Lung (tissue), 12 donors: ENCODE results near the gene PRKN. TPM values are rescaled to one million over a fixed set of nuclear protein-coding genes. Genes with fewer than 3 reads are reported as not detected.

Experiments used
- ATAC-seq: fragments of 200-7000 bp; cut with Tn5 transposase; one replicate; pipeline ENCODE4 v1.9.1; 2020; ENCODE audit warnings: moderate number of reproducible peaks; ENCODE audit not compliant: insufficient read depth, low FRiP score
- DNase-seq, 3 donors: peaks; one replicate each; pipeline ENCODE4 v3.0.0-alpha.2; 2013 to 2017
- H3K27ac ChIP-seq, 2 donors: one replicate each; pipeline ENCODE4 v1.5.1; 2013; ENCODE audit warnings: mild to moderate bottlenecking in 2 of 2, moderate library complexity in 2 of 2, control low read depth in 1 of 2, inconsistent platforms in 1 of 2, low read depth in 1 of 2, low read length in 1 of 2
- H3K27me3 ChIP-seq, 3 donors: one replicate each; pipeline ENCODE4 v1.5.1; 2013; ENCODE audit warnings: low read length in 2 of 3; ENCODE audit not compliant: control insufficient read depth in 3 of 3, insufficient read depth in 3 of 3
- H3K36me3 ChIP-seq, 4 donors: one replicate each; pipeline ENCODE4 v1.5.1; 2013; ENCODE audit warnings: low read length in 4 of 4, mild to moderate bottlenecking in 1 of 4, moderate library complexity in 1 of 4; ENCODE audit not compliant: control insufficient read depth in 4 of 4, insufficient read depth in 4 of 4
- H3K4me1 ChIP-seq, 5 donors: one replicate each; pipeline ENCODE4 v1.5.1; 2013; ENCODE audit warnings: low read length in 5 of 5, mild to moderate bottlenecking in 2 of 5, moderate library complexity in 1 of 5; ENCODE audit not compliant: control insufficient read depth in 5 of 5, insufficient read depth in 5 of 5
- H3K4me3 ChIP-seq: one replicate; pipeline ENCODE4 v1.5.1; 2013; ENCODE audit warnings: mild to moderate bottlenecking, control low read depth, moderate library complexity
- H3K9ac ChIP-seq, 2 donors: one replicate each; pipeline ENCODE4 v1.5.1; 2013; ENCODE audit warnings: low read length in 2 of 2, control low read depth in 1 of 2; ENCODE audit not compliant: insufficient read depth in 1 of 2
- H3K9me3 ChIP-seq, 4 donors: one replicate each; pipeline ENCODE4 v1.5.1; 2013; ENCODE audit warnings: low read length in 3 of 4, mild to moderate bottlenecking in 1 of 4, moderate library complexity in 1 of 4; ENCODE audit not compliant: control insufficient read depth in 4 of 4, insufficient read depth in 3 of 4
- CTCF ChIP-seq: IDR thresholded peaks from 2 replicates; pipeline ENCODE4 v1.5.1; 2012; ENCODE audit warnings: mild to moderate bottlenecking; ENCODE audit errors: control extremely low read depth, extremely low read depth
- WGBS, 2 donors: extraction: QIAGEN DNeasy Blood & Tissue Kit; methylation state at CpG; one replicate each; pipeline ENCODE4 v1.1.7; 2013; 5-methylcytosine and 5-hydroxymethylcytosine counted together
- polyA plus RNA-seq, 2 donors: library from polyadenylated mRNA; stranded (reverse); fragments of 200-250 nt; gene quantifications; one replicate each; pipeline ENCODE4 v1.2.1, GENCODE V29; 2013
- total RNA-seq, 2 donors: library from RNA; depleted of rRNA in 1 of 2; stranded (reverse); fragments of >200 nt in 1 of 2; gene quantifications; one replicate each; pipeline ENCODE4 v1.2.1, GENCODE V29; 2014 to 2021
- donor health status: control.
- donor health status: control.
- donor health status: Bipolar disorder and iron deficiency.
- donor health status: healthy.
- donor health status: DM: yes; HTN: yes; CAD: no.

PRKN gene
- total and polyA plus RNA-seq, 4 donors = 0.27 to 11.2 (median 3.1) TPM

- ATAC-seq (no peak), DNase-seq (no peak)
- Histone ChIP-seq H3K9ac (no peak overlapping the region), H3K4me1 (no peaks in the 10 kb centered on the region), H3K36me3 (no peaks in the 10 kb centered on the region), H3K27ac (no peak overlapping the region), H3K9me3 (no peaks in the 10 kb centered on the region), H3K4me3 (no peak overlapping the region), H3K27me3 (no peaks in the 10 kb centered on the region)
- 60 to 64% methylated on average over 1 of the region's 1 CpG for WGBS, 2 donors
- TF ChIP-seq CTCF = no peak
Observed at GRCh38 chr6:162147281-162147680, 580.3 kb downstream of the PRKN start.

- H3K27ac ChIP-seq = no peak overlapping the region
- ATAC-seq = no peak
- WGBS, 2 donors = 58 to 71% methylated on average over 7 of the region's 7 CpGs
Observed at GRCh38 chr6:162140251-162140852, 587.2 kb downstream of the PRKN start.

GRCh38 chr6:162125659-162126058 is 601.9 kb downstream of the PRKN start:
- 89% methylated on average over 5 of the region's 5 CpGs for WGBS, 2 donors
- Histone ChIP-seq H3K9ac (no peak overlapping the region), H3K9me3 (peaks cover 0 to 1% (median 0%) of the 10 kb centered on the region in 4 donors), H3K27me3 (no peaks in the 10 kb centered on the region), H3K4me3 (no peak overlapping the region), H3K27ac (no peak overlapping the region), H3K36me3 (no peaks in the 10 kb centered on the region), H3K4me1 (no peaks in the 10 kb centered on the region)
- TF ChIP-seq CTCF = no peak
- DNase-seq = no peak
- no peak for ATAC-seq

More at GRCh38 chr6:162140251-162140852, 587.2 kb downstream of the PRKN start:
- H3K9me3 ChIP-seq = peaks cover 0 to 8% (median 4%) of the 10 kb centered on the region in 4 donors
- peaks cover 0 to 3% (median 0%) of the 10 kb centered on the region in 5 donors for H3K4me1 ChIP-seq
- no peak overlapping the region for H3K4me3 ChIP-seq
- TF ChIP-seq CTCF = no peak
- no peak for DNase-seq
- H3K9ac ChIP-seq = no peak overlapping the region
- H3K27me3 ChIP-seq = no peaks in the 10 kb centered on the region
- H3K36me3 ChIP-seq = no peaks in the 10 kb centered on the region
